Hematopoietic multipotent progenitor cell treated with erythropoietin and hydrocortisone succinate and interleukin-3 and kit ligand, for 15 days (in vitro differentiated cells): ENCODE results near the gene DPRX.

Experiments
- DNase-seq: peaks from one replicate; pipeline ENCODE4 v3.0.0-alpha.2; 2015; ENCODE audit warnings: low spot score

The DPRX gene, protein sequence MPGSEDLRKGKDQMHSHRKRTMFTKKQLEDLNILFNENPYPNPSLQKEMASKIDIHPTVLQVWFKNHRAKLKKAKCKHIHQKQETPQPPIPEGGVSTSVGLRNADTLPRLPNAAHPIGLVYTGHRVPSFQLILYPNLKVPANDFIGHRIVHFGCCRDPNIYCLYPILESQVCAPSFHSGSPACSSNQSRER

DNA sequence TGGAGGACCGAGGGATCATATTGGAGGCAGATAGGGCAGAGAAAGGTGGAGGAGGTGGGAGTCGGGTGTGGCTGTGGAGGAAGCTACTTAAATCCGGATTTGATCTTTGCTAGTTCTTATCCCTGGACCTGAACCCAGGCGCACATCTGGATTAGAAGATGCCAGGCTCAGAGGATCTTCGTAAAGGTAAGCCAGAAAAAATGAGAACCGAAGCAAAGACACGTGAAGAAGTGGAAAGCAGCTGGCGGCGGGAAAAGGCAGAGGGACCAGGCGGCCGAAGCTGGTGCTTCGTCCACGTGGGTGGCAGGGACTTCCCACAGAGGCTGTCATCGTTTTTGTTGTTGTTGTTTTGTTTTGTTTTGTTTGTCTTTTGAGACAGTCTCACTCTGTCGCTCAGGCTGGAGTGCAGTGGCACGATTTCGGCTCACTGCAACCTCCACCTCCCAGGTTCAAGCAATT is at the start of gene DPRX:
DPRX (plus strand) TSS at position 51 of the 459 bp plus-strand sequence; CDS start at position 159, 108 bp downstream.
- DNase-seq: no peak

DNA sequence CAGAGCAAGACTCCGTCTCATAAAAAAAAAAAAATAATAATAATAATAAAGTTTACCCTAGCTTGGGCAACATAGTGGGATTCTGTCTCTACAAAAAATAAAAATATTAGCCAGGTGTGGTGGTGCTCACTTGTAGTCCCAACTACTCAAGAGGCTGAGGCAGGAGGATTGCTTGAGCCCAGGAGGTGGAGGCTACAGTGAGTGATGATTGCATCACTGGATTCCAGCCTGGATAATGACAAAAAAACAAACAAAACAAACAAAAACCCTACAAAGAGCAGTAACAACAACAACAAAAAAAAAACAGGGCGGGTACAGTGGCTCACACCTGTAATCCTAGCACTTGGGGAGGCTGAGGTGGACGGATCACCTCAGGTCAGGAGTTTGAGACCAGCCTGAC is 48.6 kb upstream of the DPRX start:
- DNase-seq: no peak

DNA sequence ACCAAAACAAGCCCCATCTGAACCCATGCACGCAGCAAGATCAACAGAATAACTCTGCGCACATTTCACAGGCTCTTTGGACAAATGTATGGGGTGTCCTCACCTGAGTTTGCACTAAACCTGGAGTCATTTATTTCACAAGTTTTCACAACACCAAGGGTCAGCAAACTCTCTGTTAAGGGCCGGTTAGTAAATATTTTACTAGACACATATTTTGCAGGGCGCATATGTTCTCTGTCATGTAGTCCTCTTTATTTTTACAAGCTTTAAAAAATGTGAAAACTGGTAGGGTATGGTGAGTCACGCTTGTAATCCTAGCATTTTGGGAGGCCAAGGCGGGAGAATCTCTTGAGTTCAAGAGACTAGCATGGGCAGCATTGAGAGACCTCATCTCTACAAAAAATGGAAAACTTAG is 45.5 kb upstream of the DPRX start:
- no peak for DNase-seq

DNA sequence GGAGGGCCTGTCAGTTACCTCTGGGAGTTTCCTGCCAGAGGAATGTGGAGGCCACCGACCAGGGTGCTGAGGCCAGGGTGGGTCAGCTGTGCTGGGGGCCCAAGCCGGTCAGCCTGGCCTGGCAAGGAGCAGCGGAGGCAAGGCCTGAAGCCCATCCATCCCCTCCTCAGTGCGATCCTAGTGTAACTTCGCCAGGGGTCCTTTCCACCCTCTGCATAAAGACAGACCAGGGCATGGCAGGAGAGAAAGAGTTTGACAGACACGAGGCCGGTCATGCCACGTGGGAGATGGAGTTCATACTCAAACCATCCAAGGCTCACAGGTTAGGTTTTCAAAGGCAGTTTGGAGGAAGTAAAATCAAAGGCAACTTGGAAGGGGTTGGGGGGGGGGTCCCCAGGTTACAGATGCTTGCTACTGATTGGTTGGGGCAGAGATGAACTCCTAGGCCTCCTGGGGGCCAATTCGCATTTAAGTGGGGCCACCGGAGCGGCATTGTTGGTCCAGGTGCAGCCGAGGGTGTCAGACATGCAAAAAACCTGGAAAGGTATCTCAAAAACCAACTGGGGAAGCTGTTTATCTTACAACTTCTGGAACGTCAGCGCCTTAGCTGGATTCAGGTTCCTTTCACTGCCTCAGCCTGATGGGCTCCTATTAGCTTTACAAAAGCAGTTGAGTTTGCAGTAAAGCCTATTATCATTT is 36.8 kb upstream of the DPRX start:
- DNase-seq: no peak

DNA sequence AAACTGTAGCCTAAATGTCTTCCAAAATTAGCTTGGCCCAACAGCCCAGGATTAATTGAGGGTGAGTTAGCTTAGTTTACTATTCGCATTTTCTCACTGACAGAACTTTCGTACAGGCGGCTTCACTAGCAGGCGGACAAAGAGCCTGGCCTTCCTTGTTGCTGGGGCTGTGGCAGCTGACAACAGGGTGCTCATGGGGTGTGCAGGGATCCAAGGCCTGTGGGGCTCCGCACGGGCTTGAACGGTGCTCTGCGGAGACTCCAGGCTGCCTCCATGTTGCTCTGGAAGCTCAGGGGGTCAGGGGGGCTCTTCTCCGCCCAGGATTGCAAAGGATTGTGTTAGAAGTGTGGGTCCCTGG is 36.3 kb upstream of the DPRX start:
- DNase-seq: no peak

DNA sequence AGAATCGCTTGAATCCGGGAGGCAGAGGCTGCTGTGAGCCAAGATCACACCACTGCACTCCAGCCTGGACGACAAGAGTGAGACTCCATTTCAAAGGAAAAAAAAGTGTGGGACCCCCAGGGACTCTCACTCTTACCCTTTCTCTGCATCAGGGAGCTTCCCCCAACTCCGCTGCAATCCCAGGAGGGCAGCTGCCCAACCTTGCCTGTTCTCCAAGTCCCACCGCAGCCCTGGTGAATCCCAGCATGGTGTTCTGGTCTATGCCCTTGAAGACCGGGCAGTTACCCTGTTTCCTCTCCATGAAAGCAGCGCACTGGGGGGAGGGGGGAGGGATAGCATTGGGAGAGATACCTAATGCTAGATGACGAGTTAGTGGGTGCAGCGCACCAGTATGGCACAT is 35.7 kb upstream of the DPRX start:
- no peak for DNase-seq

DNA sequence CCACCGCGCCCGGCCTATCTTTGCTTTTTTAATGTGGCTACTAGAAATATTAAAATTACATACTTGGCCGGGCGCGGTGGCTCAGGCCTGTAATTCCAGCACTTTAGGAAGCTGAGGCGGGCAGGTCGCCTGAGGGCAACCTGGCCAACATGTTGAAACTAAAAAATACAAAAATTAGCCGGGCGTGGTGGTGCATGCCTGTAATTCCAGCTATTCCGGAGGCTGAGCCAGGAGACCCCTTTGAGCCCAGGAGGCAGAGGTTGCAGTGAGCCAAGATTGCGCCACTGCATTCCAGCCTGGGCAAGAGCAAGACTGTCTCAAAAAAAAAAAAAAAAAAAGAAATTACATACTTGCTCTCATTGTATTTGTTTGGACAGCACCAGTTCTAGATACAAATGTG is 34.8 kb upstream of the DPRX start:
- no peak for DNase-seq

DNA sequence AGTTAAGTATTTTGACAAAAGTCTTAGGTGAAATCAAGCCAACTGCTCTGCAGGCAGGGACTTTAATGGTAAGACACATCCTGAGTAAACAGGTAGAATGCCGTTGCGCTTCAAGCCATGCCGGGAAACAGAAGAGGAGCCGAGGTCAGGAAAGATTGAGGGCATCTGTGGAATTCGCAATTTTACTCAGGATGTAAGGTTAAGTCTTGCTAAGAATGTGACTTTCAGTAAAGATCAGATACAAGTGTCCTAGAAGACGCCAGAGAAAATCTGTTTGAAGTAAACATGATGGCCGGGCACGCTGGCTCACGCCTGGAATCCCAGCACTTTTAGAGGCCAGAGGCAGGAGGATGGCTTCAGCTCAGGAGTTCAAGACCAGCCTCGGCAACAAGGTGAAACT is 33.4 kb upstream of the DPRX start:
- no peak for DNase-seq

DNA sequence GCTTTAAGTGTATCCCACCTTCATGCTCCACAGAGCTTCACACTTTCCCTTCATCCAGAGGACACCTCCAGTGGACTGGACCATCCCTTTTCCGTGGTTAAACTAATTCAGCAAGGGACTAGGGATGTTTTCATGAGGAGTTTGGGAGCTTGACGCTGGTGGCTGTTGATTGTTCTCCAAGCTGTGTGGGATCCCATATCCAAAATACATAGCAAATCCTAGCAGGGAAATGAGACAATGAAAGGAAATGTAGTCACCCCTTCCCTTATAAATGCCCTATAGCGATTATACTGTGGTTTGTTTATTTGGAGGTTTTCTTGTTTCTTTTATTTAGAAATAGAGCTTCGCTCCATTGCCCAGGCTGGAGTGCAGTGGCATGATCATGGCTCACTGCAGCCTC is 31.6 kb upstream of the DPRX start:
- DNase-seq: no peak

DNA sequence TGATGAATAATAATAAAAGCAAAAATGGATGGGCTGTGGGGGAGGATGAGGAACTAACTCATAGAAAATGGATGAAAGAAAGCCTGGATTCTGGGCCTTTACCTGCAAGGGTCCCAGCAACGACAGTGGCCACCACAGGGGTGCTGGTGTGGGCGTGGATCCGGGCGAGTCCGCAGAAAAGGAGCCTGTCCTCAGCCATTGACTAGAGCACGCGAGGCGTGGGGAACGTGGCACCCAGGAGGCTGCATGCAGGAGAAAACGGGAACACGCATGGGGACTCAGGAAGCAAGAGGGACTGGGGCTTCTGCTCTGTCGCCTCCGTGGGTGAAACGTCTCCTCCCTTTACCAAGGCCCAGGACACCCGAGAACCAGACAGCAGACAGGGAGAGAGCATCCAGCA is 25.8 kb upstream of the DPRX start:
- DNase-seq: no peak

DNA sequence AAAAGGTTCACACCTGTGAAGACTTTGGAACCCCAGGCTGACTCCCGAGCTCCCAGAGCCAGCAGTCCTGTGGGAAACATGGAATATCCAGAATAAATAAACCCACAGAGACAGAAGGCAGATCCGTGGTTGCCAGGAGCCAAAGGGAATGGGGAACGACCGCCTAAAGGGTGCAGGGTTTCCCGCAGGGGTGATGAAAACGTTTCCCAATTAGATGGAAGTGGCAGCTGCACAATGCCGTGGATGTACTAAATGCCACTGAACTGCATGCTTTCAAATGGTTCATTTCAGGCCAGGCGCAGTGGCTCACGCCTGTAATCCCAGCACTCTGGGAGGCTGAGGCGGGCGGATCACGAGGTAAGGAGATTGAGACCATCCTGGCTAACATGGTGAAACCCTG is 23.4 kb upstream of the DPRX start:
- no peak for DNase-seq

DNA sequence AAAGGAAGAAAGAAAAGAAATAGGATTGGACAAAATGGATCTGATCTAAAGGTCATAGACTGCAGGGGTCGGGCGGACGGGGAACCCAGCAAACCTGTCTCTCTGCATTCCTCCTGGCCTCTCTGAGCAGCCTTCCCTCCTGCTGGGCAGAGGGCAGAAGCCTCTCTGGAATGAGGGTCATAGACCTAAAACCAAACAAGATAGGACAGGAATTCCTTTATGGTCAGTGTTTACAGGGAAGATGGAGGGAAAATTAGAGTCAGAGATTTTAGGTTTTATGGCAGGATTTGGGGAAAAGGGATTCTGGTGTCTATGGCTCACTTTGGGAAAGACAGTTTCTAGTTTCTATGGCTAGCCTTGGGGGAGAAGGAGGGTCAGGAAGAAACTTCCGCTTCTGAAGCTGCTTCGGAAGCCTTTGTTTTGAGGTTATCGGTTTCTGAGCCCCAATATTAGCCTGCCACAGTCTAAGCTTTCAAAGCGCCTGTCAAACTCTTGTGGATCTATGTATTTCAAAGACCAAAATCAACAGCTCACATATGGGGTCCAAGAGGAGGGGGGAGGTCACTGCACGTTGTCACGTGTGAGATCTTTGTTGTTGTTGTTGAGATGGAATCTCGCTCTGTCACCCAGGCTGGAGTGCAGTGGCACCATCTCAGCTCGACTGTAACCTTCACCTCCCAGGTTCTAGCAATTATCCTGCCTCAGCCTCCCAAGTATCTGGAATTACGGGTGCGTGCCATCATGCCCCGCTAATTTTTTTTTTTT is 18.9 kb upstream of the DPRX start:
- DNase-seq: no peak

DNA sequence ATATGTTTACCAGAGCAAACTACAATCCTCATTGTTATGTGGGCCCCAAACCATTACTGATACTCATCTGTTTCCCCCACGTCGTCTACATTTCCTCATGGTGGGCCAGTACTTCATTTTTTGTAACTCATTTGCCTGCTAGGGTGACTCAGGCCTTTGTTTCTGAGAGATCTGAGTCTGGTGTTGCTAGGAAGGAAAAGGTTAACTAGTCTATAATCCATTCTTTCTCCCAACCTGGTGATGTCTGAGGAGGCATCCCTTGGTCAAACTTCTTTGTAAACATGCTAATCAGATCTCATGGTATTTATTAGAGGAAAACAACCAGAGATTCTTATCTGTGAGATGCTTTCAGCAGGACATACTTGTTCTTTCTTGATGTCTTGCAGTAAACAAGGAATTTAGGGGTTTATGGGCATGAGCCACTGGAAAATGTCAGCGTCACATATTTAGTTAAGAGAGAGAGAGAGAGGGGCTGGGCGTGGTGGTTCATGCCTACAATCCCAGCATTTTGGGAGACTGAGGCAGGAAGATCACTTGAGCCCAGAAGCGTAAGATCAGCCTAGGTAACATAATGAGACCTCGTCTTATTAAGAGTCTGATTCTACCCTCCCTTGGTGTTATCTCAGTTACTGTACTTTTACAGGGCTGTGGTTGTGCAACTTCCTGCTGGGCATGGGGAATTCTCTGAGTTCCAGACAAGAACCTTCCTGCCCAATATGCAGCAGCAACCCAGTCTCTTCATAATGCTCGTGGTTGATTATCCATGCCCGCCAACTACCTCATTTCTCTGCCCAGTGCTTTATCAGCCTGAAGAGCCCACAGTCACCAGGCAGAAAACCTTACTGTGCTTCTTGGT is 9.7 kb upstream of the DPRX start:
- DNase-seq: no peak

DNA sequence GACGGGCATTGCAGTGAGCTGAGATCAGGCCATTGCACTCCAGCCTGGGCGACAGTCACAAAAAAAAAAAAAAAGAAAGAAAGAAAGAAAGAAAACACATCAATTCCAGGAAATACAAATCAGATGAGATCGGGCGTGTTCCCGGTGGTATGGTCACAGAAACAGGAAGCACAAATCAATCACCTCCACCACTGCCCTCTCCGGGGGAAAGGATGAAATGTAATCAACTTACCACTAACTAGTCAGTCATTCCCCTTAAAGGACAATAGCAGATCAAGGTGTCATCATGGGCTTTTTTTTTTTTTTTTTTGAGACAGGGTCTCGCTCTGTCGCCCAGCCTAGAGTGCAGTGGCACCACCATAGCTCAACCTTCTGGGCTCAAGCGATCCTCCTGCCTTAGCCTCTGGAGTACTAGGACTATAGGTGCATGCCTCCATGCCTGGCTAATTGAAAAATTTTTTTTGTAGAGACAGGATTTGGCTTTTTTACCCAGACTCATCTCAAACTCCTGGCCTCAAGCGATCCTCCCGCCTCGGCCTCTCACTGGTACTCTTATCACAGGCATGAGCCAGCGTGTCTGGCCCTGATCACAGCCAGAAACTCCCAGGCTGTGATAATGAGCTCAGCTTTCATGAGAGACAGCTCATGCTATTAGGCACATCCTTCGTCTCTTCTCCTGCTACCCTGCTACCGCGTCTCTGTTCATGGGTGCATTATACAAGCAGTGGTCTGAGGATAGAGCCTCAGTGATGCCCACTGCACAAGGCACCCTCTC is 6.8 kb upstream of the DPRX start:
- no peak for DNase-seq

DNA sequence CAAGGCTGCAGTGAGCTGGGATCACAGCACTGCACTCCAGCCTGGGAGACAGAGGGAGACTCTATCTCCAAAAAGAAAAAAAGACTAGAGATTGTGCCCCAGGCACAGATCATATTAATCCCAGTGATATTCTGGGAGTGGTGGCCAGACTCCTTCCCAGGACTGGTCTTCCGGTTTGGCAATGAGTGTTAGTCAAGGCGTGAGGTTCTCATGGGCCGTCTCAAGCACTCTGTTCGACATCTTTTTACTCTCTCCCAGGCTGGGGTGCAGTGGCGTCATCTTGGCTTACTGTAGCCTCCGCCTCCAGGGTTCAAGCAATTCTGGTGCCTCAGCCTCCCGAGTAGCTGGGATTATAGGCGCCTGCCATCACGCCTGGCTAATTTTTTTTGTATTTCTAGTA is 5.3 kb upstream of the DPRX start:
- DNase-seq: no peak

DNA sequence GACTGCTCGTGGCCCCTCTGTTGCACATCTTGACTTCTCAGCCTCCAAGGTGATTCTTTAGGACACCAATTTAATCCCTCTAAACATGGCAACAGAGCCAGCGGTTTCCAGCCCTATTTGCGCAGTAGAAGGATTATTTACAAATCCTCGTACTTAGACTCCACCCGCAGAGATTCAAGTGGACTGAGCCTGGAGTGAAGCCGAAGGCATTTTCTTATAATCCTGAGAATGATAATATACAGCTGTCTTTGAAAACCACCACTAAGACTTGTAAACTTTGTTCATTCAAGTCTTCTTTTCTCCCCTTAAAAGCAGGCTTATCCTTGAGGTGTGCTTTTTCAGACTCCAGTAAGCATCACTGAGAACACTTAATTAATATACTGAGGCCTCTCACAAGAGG is 4.8 kb upstream of the DPRX start:
- no peak for DNase-seq

DNA sequence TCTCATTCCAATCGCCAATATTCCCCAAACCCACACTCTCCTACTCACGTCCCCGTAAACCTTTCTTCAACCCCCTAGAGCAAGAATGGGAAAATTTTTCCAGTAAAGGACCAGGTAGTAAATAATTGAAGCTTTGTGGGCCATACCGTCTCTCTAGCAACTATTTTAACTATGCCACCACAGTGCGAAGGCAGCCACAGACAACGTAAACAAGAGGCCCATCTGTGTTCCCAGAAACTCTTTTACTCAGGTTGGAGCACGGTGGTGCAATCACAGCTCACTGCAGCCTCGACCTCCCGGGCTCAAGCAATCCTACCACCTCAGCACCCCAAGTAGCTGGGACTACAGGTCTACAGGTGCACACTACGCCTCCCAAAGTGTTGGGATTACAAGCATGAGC is 3.0 kb downstream of the DPRX start:
- DNase-seq: no peak

DNA sequence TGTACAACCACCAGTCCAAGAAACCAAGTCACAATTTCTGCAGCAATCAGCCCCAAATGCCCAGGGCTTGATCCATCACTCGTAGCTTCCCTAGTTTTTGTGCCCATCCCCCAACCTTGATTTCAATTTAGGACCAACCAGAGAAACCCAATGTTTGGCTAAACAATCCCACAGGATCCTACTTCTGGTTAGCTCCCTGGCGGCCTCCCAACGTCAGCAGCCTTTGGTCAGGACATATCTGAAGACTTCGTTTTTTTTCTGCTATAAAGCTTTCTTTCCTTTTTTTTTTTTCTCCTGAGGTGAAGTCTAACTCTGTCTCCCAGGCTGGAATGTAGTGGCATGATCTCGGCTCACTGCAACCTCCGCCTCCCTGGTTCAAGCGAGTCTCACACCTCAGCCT is 7.7 kb downstream of the DPRX start:
- no peak for DNase-seq

DNA sequence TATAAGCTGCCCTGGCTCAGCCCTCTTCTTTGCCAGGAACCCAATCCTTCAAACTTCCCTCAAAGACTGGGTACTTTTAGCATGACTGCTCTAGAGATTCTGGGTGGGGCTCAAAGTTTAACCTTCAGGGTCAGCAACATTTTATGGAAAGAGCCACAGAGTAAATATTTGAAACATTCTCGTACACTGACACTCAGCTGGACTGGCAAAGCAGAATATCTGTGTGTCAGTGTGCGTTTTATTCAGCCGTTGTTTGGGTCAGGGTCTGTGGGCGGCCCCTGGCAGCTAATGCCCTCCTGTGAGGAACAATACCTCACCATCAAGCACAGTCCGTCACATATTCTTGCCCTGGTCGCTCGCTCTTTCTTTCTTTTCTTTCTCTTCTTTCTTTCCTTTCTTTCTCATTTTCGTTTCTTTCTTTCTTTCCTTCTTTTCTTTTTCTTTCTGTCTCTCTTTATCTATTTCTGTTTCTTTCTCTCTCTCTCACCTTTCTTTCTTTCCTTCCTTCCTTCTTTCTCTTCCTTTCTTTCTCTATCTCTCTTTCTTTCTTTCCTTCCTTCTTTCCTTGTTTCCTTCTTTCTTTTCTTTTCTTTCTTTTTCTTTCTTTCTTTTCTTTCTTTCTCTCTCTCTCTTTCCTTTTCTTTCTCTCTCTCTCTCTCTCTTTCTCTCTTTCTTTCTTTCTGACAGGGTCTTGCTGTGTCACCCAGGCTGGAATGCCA is 10.7 kb downstream of the DPRX start:
- DNase-seq: no peak

DNA sequence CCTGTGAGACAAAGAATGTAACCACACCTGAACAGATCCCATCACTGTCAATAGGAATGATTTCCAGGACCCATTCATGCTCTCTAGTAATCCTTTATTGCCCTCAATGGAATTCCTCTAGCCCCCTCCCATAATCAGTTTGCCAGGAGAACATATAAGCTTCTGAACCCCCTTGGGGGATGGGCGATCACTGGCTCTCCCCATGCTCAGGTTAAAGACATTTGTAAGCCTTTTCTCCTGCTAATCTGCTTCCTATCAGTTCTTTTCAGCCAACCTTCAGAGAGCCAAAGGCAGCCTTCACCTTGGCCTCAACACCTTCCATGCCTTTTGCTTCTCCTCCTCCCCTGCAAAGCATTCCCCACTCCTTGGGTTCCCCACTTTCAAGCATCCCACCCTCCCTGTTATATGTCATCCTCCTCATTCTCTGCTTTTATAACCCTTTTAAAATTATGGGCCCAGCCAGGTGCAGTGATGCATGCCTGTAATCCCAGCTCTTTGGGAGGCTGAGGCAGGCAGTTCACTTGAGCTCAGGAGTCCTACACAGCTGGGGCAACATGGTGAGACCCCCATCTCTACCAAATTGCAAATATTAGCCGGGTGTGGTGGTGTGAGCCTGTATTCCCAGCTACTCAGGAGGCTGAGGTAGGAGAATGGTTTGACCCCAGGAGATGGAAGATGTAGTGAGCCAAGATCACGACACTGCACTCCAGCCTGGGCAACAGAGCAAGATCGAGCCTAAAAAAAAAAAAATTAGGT is 12.4 kb downstream of the DPRX start:
- DNase-seq: no peak
